Activated CD8-positive, alpha-beta T cell treated with anti-CD3 and anti-CD28 coated beads for 36 hours (primary cell): ENCODE data around the gene ALKBH7. TPM values are rescaled to one million over a fixed set of nuclear protein-coding genes. Genes with fewer than 3 reads are reported as not detected.

Experiments
- ATAC-seq: fragments of 200-7000 bp; cut with Tn5 transposase; one replicate; pipeline ENCODE4 v1.10.0; 2021; ENCODE audit warnings: mild to moderate bottlenecking, moderate library complexity
- CTCF ChIA-PET: fragments of 350-600 bp; sonication (Branson Sonifier 250); formaldehyde crosslinking; loops from one replicate; lab custom pipeline; 2021; ENCODE audit warnings: antibody characterized with exemption; lab: Charles Lee
- POLR2A ChIA-PET: fragments of 350-600 bp; sonication (Branson Sonifier 250); formaldehyde crosslinking; loops from one replicate; lab custom pipeline; 2021; ENCODE audit warnings: antibody characterized with exemption; lab: Charles Lee
- DNase-seq: peaks from one replicate; pipeline ENCODE4 v3.0.0-alpha.2; 2020
- H3K27ac Mint-ChIP-seq: one replicate; pipeline ENCODE4 v1.8.0; 2021; ENCODE audit warnings: mild to moderate bottlenecking, mixed read lengths
- H3K27me3 Mint-ChIP-seq: one replicate; pipeline ENCODE4 v1.8.0; 2021; ENCODE audit warnings: mixed read lengths
- H3K36me3 Mint-ChIP-seq: one replicate; pipeline ENCODE4 v1.8.0; 2021; ENCODE audit warnings: low read depth, mixed read lengths
- H3K4me1 Mint-ChIP-seq: one replicate; pipeline ENCODE4 v1.8.0; 2021; ENCODE audit warnings: low read depth, mixed read lengths
- H3K4me3 Mint-ChIP-seq: one replicate; pipeline ENCODE4 v1.8.0; 2021; ENCODE audit warnings: mild to moderate bottlenecking, moderate library complexity, mixed read lengths
- H3K9me3 Mint-ChIP-seq: one replicate; pipeline ENCODE4 v1.8.0; 2021; ENCODE audit warnings: mixed read lengths
- CTCF ChIP-seq: fragments of 200-600 bp; IDR thresholded peaks from one replicate; pipeline ENCODE4 v1.8.0; 2022; ENCODE audit warnings: antibody characterized with exemption, mild to moderate bottlenecking
- intact Hi-C: fragments of 100-400 bp; cut with micrococcal nuclease; formaldehyde crosslinking; loops from one replicate; pipeline ENCODE4 v1.10.0; 2022
- microRNA-seq: library from miRNA; unstranded; fragments of <30 nt; microRNA quantifications from one replicate; pipeline ENCODE4 v1.2.0, GENCODE V29; 2022; ENCODE audit warnings: borderline microRNAs expressed, borderline replicate concordance
- total RNA-seq, 2 experiments: library from RNA; stranded (reverse); gene quantifications; one replicate each; pipeline ENCODE4 v1.2.3, GENCODE V29; 2021

The ALKBH7 gene
- total RNA-seq, 2 experiments from 2014 or later: 34.9 to 40.1 TPM

DNA sequence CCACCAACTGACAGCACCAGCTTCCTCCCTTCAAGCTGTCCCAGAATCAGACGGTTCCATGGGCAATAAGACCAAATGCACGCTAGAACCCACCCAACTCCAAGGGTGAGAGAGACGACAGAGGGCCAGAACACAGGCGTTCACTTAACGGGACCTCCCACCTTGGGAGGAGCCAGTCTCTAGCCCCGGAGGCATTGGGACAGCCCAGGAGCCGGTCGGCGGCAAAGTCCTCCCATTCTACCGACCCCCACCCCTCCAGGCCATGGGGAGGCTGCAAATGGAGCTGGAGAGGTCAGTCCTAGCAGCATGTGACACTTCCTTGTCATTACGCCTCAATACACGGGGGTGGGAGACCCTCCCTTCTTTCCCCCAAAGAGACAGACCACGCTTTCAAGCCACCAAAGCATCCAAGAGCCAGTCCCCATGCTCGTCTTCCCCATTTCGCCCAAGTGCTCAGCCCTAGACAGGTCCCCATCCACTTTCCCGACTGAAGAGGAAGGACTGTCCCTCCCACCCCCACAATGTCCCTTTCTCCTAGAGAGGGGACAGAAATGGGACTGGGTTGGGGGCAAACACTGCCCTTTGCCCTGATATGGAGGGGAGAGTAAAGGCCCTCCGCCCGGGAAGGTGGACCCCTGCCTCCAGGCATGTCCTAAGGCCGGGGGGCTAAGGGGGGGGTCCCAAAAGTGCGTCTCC is 51.1 kb downstream of the ALKBH7 start:
- peaks cover 44% of the 10 kb centered on the region for H3K36me3 Mint-ChIP-seq
- peaks cover 4% of the 10 kb centered on the region for H3K9me3 Mint-ChIP-seq
- POLR2A ChIA-PET: interaction anchor here (0.6 to 3.2 kb wide), 9 partner anchors 11 to 447 kb away, joined by 3 to 10 read pairs (median 4); partner anchors contain the start of genes DENND1C and PSPN
- no peaks in the 10 kb centered on the region for H3K27me3 Mint-ChIP-seq
- CTCF ChIA-PET: interaction anchor here (1.3 kb wide), 1 partner anchor 58 kb away, joined by 4 read pairs; the partner anchor contains the start of gene DENND1C
- no peak for ATAC-seq
- no peak for TF ChIP-seq CTCF
- peak overlapping the region; percentile 93 for H3K4me3 Mint-ChIP-seq
- intact Hi-C loops: no loop called here
- H3K4me1 Mint-ChIP-seq: peaks cover 33% of the 10 kb centered on the region
- peak; percentile 64 for DNase-seq
- H3K27ac Mint-ChIP-seq: peak overlapping the region; percentile 91

GRCh38 chr19:6424195-6424938 is 51.8 kb downstream of the ALKBH7 start, which contains the start of gene KHSRP:
Gene KHSRP (minus strand): TSS chr19:6424811. CDS start chr19:6424701, 110 bp downstream.
- ATAC-seq (no peak), DNase-seq (peak; percentile 33)
- Mint-ChIP-seq H3K27me3 (no peaks in the 10 kb centered on the region), H3K36me3 (peaks cover 38% of the 10 kb centered on the region), H3K4me3 (peak within 1 kb of the TSS; percentile 93), H3K27ac (peak within 1 kb of the TSS; percentile 95), H3K9me3 (peaks cover 4% of the 10 kb centered on the region), H3K4me1 (peaks cover 33% of the 10 kb centered on the region)
- TF ChIP-seq CTCF: no peak
- intact Hi-C loops: no loop called here
- ChIA-PET POLR2A (interaction anchor here (0.6 to 3.2 kb wide), 11 partner anchors 8 to 401 kb away, joined by 3 to 10 read pairs (median 4); partner anchors contain the start of gene DENND1C), CTCF (interaction anchor here (1.1 to 1.3 kb wide), 2 partner anchors 57 to 439 kb away, joined by 3 to 4 read pairs; partner anchors contain the start of gene DENND1C)

Small RNAs within 50 kb of the gene (microRNA-seq; reads per million reads assigned to microRNA genes)
- gene MIR3940 (2.4 reads per million), gene MIR6790 (not detected), gene MIR6885 (1.8 reads per million)

Other genes starting within 250 kb of the ALKBH7 start
- gene ACSBG2, start 237.1 kb upstream of the ALKBH7 start, total RNA-seq: not detected
- 10 to 100 TPM; 41.4 to 44.6 TPM for gene MLLT1, start 92.8 kb upstream of the ALKBH7 start, total RNA-seq
- not detected for gene ACER1, start 39.2 kb upstream of the ALKBH7 start, total RNA-seq
- 100 to 1,000 TPM; 169 to 175 TPM for gene CLPP, start 11.3 kb upstream of the ALKBH7 start, total RNA-seq
- gene PSPN, start 3.1 kb downstream of the ALKBH7 start, total RNA-seq: 1 to 10 TPM; 1.2 to 1.4 TPM
- gene GTF2F1, start 20.4 kb downstream of the ALKBH7 start, total RNA-seq: 10 to 100 TPM; 50.4 to 59.6 TPM
- 100 to 1,000 TPM; 366 to 370 TPM for gene KHSRP, start 52.0 kb downstream of the ALKBH7 start, total RNA-seq
- not detected for gene SLC25A41, start 61.0 kb downstream of the ALKBH7 start, total RNA-seq
- 10 to 100 TPM; 11.9 to 12.1 TPM for gene SLC25A23, start 87.0 kb downstream of the ALKBH7 start, total RNA-seq
- under 1 TPM; 0.58 to 0.70 TPM for gene CRB3, start 91.5 kb downstream of the ALKBH7 start, total RNA-seq
- 10 to 100 TPM; 58.2 to 61.2 TPM for gene DENND1C, start 109.0 kb downstream of the ALKBH7 start, total RNA-seq
- gene TUBB4A, start 129.5 kb downstream of the ALKBH7 start, total RNA-seq: 10 to 100 TPM in 1 of 2 experiments, 1 to 10 TPM in 1; 9.6 to 10.6 TPM
- 1 to 10 TPM; 3.0 to 3.1 TPM for gene TNFSF9, start 158.2 kb downstream of the ALKBH7 start, total RNA-seq
- 10 to 100 TPM; 24.6 to 26.2 TPM for gene CD70, start 218.4 kb downstream of the ALKBH7 start, total RNA-seq